ENCODE measurements around the gene CALML4.

DNA sequence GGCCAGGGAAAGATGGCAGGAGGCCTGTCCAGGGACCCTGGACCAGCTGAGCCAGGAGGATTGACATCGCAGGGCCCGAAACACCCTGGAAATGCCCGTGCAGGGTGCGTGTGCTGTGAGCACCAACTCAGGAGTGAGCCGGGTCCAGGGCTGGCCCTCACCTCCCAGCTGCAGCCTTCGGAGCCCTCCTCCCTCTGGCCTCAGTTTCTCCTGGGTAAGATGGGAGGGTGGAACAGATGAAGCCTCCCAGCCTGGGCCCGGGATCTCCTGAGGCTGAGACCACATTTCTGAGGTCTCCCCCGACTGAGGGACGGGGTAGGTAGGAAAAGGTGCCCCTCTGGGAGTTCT lies 5.3 kb upstream of the CALML4 start:
- TF ChIP-seq, protein P1, sequence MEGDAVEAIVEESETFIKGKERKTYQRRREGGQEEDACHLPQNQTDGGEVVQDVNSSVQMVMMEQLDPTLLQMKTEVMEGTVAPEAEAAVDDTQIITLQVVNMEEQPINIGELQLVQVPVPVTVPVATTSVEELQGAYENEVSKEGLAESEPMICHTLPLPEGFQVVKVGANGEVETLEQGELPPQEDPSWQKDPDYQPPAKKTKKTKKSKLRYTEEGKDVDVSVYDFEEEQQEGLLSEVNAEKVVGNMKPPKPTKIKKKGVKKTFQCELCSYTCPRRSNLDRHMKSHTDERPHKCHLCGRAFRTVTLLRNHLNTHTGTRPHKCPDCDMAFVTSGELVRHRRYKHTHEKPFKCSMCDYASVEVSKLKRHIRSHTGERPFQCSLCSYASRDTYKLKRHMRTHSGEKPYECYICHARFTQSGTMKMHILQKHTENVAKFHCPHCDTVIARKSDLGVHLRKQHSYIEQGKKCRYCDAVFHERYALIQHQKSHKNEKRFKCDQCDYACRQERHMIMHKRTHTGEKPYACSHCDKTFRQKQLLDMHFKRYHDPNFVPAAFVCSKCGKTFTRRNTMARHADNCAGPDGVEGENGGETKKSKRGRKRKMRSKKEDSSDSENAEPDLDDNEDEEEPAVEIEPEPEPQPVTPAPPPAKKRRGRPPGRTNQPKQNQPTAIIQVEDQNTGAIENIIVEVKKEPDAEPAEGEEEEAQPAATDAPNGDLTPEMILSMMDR (IDR thresholded peaks at IDR 0.05; ENCODE audit: low read length) = no peak
- TF ChIP-seq EZH2 (IDR thresholded peaks at IDR 0.05; ENCODE audit: borderline replicate concordance, low read length) = no peak

Data from OCI-LY1 (cell line).